Posterior vena cava (tissue), 2 donors: ENCODE data around the gene MCM8. TPM values are rescaled to one million over a fixed set of nuclear protein-coding genes. Genes with fewer than 3 reads are reported as not detected.

Experiments
- DNase-seq: peaks from one replicate; pipeline ENCODE4 v3.0.0-alpha.2; 2020; ENCODE audit warnings: low spot score
- intact Hi-C, 2 donors: fragments of 100-400 bp; cut with DNase I; formaldehyde crosslinking; loops; one replicate each; pipeline versions ENCODE4 v1.14.1 to v1.14.2; 2022 to 2023
- total RNA-seq, 2 donors: library from RNA; stranded (reverse); fragmentation: NEBNext Ultra II Directional; extraction: Animal tissue kit (Norgen Biotek cat#: 25700); gene quantifications; one replicate each; pipeline ENCODE4 v1.2.1, GENCODE V29; 2021
- donor health status: DM: yes; HTN: yes; CAD: no.
- donor health status: DM: yes; HTN: yes; CAD: no.

The MCM8 gene
- total RNA-seq, 2 donors from 2014 or later, result 4.3 to 4.4 TPM

GRCh38 chr20:5936238-5936637 is 14.2 kb upstream of the MCM8 start:
- no peak for DNase-seq
- intact Hi-C loops, result loop anchor here in 1 of 2 donors (10.0 kb wide), 1 partner anchor 589 kb away; no protein-coding TSS in a partner anchor

- no peak for DNase-seq
These were observed 11.9 kb upstream of the MCM8 start for GRCh38 chr20:5938456-5939029.

GRCh38 chr20:5945963-5946362 is 4.5 kb upstream of the MCM8 start:
- no peak for DNase-seq
- intact Hi-C loops, result no loop called here

More at GRCh38 chr20:5938456-5939029, 11.9 kb upstream of the MCM8 start:
- intact Hi-C loops, result loop anchor here in 1 of 2 donors (10.0 kb wide), 1 partner anchor 586 kb away; no protein-coding TSS in a partner anchor

- DNase-seq, result no peak
- intact Hi-C loops, result no loop called here
These were observed 3.2 kb upstream of the MCM8 start for GRCh38 chr20:5947276-5947675.

GRCh38 chr20:5949943-5950270 is 545 bp upstream of the MCM8 start:
- intact Hi-C loops, result loop anchor here (5.0 to 10.0 kb wide), 2 partner anchors 127 to 135 kb away; no protein-coding TSS in a partner anchor
- DNase-seq, result no peak

- no peak for DNase-seq
- intact Hi-C loops, result no loop called here
These were observed 17.0 kb downstream of the MCM8 start for GRCh38 chr20:5967469-5967868.

GRCh38 chr20:5968462-5968861 is 18.0 kb downstream of the MCM8 start:
- DNase-seq, result no peak
- intact Hi-C loops, result no loop called here

GRCh38 chr20:5969348-5969935 is 19.0 kb downstream of the MCM8 start:
- intact Hi-C loops, result no loop called here
- no peak for DNase-seq

- intact Hi-C loops, result no loop called here
- no peak for DNase-seq
These were observed 19.5 kb downstream of the MCM8 start for GRCh38 chr20:5969940-5970339.

- no peak for DNase-seq
- intact Hi-C loops, result no loop called here
These were observed 19.9 kb downstream of the MCM8 start for GRCh38 chr20:5970381-5970780.

GRCh38 chr20:5971203-5971602 is 20.8 kb downstream of the MCM8 start:
- DNase-seq, result no peak
- intact Hi-C loops, result no loop called here

GRCh38 chr20:5973172-5973571 is 22.7 kb downstream of the MCM8 start:
- intact Hi-C loops, result no loop called here
- DNase-seq, result no peak

- intact Hi-C loops, result no loop called here
- no peak for DNase-seq
These were observed 23.5 kb downstream of the MCM8 start for GRCh38 chr20:5973971-5974370.

- DNase-seq, result no peak
- intact Hi-C loops, result no loop called here
These were observed 24.1 kb downstream of the MCM8 start for GRCh38 chr20:5974531-5974930.

GRCh38 chr20:5975778-5976177 is 25.3 kb downstream of the MCM8 start:
- intact Hi-C loops, result loop anchor here in 1 of 2 donors (5.0 kb wide), 1 partner anchor 292 kb away; no protein-coding TSS in a partner anchor

GRCh38 chr20:5977223-5977622 is 26.8 kb downstream of the MCM8 start:
- intact Hi-C loops, result loop anchor here in 1 of 2 donors (5.0 kb wide), 1 partner anchor 290 kb away; no protein-coding TSS in a partner anchor
- no peak for DNase-seq

More at GRCh38 chr20:5975778-5976177, 25.3 kb downstream of the MCM8 start:
- DNase-seq, result no peak

GRCh38 chr20:5977975-5978374 is 27.5 kb downstream of the MCM8 start:
- no peak for DNase-seq
- intact Hi-C loops, result loop anchor here in 1 of 2 donors (5.0 kb wide), 1 partner anchor 289 kb away; no protein-coding TSS in a partner anchor

GRCh38 chr20:5979801-5980200 is 29.3 kb downstream of the MCM8 start:
- intact Hi-C loops, result loop anchor here in 1 of 2 donors (5.0 kb wide), 1 partner anchor 288 kb away; no protein-coding TSS in a partner anchor
- no peak for DNase-seq

- no peak for DNase-seq
- intact Hi-C loops, result no loop called here
These were observed 30.5 kb downstream of the MCM8 start for GRCh38 chr20:5980720-5981538.

- DNase-seq, result no peak
- intact Hi-C loops, result loop anchor here in 1 of 2 donors (5.0 kb wide), 1 partner anchor 1570 kb away; no protein-coding TSS in a partner anchor
These were observed 36.9 kb downstream of the MCM8 start for GRCh38 chr20:5987383-5987782.
